A673 (cell line): ENCODE data around the gene RANBP3. TPM values are rescaled to one million over a fixed set of nuclear protein-coding genes. Genes with fewer than 3 reads are reported as not detected.

Experiments
- BruUV-seq: library from RNA; stranded (reverse); fragments of 400-500 nt; replicated peaks from 2 replicates; lab custom pipeline; 2021; lab: Mats Ljungman, UMichigan
- CTCF ChIA-PET: fragments of 300-600 bp; sonication (Branson Sonifier 250); formaldehyde crosslinking; loops from one replicate; lab custom pipeline; 2022; ENCODE audit warnings: antibody characterized with exemption; lab: Charles Lee
- POLR2A ChIA-PET: fragments of 300-600 bp; sonication (Branson Sonifier 250); formaldehyde crosslinking; loops from one replicate; lab custom pipeline; 2022; ENCODE audit warnings: antibody characterized with exemption; ENCODE audit not compliant: low non-redundant PET; lab: Charles Lee
- DNase-seq: peaks from one replicate; pipeline ENCODE4 v3.0.0-alpha.2; 2015; ENCODE audit warnings: low spot score
- H3K27ac ChIP-seq: fragments of 200-600 bp; sonication (generic); 2 replicates; pipeline ENCODE4 v1.5.1; 2016; ENCODE audit warnings: mixed run types, low read depth, mild to moderate bottlenecking, mixed read lengths, antibody characterized with exemption, low read length; ENCODE audit not compliant: poor library complexity, severe bottlenecking
- H3K27me3 ChIP-seq: fragments of 200-600 bp; sonication (generic); replicated peaks from 2 replicates; pipeline ENCODE4 v1.6.1; 2017; ENCODE audit warnings: mixed run types, low read depth, mild to moderate bottlenecking, mixed read lengths, antibody characterized with exemption, low read length; ENCODE audit not compliant: insufficient read depth, poor library complexity
- H3K36me3 ChIP-seq: fragments of 200-600 bp; sonication (generic); 2 replicates; pipeline ENCODE4 v1.6.1; 2016; ENCODE audit warnings: mixed run types, mild to moderate bottlenecking, mixed read lengths, antibody characterized with exemption, low read length; ENCODE audit not compliant: insufficient read depth, poor library complexity, severe bottlenecking
- H3K4me1 ChIP-seq: fragments of 200-600 bp; sonication (generic); 2 replicates; pipeline ENCODE4 v1.6.1; 2017; ENCODE audit warnings: mixed run types, mild to moderate bottlenecking, mixed read lengths, antibody characterized with exemption, low read length; ENCODE audit not compliant: insufficient read depth, poor library complexity, severe bottlenecking
- H3K4me3 ChIP-seq: fragments of 200-600 bp; sonication (generic); 2 replicates; pipeline ENCODE4 v1.5.1; 2016; ENCODE audit warnings: low read depth, mixed run types, mild to moderate bottlenecking, mixed read lengths, low read length; ENCODE audit not compliant: poor library complexity, severe bottlenecking
- H3K9me3 ChIP-seq: fragments of 200-600 bp; sonication (generic); 2 replicates; pipeline ENCODE4 v1.6.1; 2016; ENCODE audit warnings: mixed run types, low read depth, mild to moderate bottlenecking, mixed read lengths, antibody characterized with exemption, low read length; ENCODE audit not compliant: poor library complexity, severe bottlenecking
- EZH2 ChIP-seq: fragments of 200-600 bp; sonication (generic); IDR thresholded peaks from 2 replicates; pipeline ENCODE4 v1.6.1; 2017; ENCODE audit warnings: borderline replicate concordance, low read depth, mild to moderate bottlenecking, mixed read lengths, antibody characterized with exemption, low read length; ENCODE audit not compliant: poor library complexity, severe bottlenecking
- intact Hi-C: fragments of 100-400 bp; cut with micrococcal nuclease; formaldehyde crosslinking; loops from one replicate; pipeline ENCODE4 v1.10.0; 2022; ENCODE audit not compliant: unreplicated experiment
- total RNA-seq: library from RNA; stranded (reverse); gene quantifications from 2 replicates; pipeline ENCODE4 v1.2.3, GENCODE V29; 2021
- TF ChIP-seq, protein P1 (sequence below): fragments of 300-800, 200-600 bp; sonication (generic); conservative IDR thresholded peaks from 2 replicates; pipeline ENCODE4 v1.5.1; 2017; ENCODE audit warnings: low read depth, mild to moderate bottlenecking, antibody characterized with exemption, low read length, moderate library complexity, mixed read lengths

RANBP3 gene
- total RNA-seq, 1 experiment from 2014 or later = 130 TPM

DNA sequence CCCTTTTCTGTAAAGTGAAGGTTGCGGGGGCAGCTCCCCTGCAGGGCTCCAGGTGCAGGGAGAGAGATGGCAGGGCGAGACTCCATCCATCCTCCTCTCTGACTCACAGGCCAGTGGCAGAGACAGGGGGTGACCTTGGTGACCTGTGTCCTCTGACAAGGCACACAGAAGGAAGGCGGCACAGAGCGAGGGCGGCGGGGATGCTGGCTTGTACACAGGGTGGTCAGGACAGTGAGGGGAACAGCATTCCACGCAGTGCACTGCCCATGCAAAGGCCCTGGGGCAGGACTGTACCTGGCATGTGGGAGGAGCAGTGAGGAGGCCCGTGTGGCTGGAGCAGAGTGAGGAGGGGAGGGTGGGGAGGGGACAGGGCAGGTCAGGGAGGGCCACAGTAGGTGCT lies 82.0 kb downstream of the RANBP3 start:
- Histone ChIP-seq H3K27ac (no peak overlapping the region), H3K36me3 (peaks cover 10% of the 10 kb centered on the region), H3K27me3 (no peaks in the 10 kb centered on the region), H3K4me3 (no peak overlapping the region), H3K4me1 (peaks cover 9% of the 10 kb centered on the region), H3K9me3 (no peaks in the 10 kb centered on the region)
- CTCF ChIA-PET = no interaction called here
- POLR2A ChIA-PET = no interaction called here
- DNase-seq = no peak
- TF ChIP-seq, protein P1, sequence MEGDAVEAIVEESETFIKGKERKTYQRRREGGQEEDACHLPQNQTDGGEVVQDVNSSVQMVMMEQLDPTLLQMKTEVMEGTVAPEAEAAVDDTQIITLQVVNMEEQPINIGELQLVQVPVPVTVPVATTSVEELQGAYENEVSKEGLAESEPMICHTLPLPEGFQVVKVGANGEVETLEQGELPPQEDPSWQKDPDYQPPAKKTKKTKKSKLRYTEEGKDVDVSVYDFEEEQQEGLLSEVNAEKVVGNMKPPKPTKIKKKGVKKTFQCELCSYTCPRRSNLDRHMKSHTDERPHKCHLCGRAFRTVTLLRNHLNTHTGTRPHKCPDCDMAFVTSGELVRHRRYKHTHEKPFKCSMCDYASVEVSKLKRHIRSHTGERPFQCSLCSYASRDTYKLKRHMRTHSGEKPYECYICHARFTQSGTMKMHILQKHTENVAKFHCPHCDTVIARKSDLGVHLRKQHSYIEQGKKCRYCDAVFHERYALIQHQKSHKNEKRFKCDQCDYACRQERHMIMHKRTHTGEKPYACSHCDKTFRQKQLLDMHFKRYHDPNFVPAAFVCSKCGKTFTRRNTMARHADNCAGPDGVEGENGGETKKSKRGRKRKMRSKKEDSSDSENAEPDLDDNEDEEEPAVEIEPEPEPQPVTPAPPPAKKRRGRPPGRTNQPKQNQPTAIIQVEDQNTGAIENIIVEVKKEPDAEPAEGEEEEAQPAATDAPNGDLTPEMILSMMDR = no peak
- TF ChIP-seq EZH2 = no peak
- no TSS peak for BruUV-seq
- intact Hi-C loops = no loop called here

DNA sequence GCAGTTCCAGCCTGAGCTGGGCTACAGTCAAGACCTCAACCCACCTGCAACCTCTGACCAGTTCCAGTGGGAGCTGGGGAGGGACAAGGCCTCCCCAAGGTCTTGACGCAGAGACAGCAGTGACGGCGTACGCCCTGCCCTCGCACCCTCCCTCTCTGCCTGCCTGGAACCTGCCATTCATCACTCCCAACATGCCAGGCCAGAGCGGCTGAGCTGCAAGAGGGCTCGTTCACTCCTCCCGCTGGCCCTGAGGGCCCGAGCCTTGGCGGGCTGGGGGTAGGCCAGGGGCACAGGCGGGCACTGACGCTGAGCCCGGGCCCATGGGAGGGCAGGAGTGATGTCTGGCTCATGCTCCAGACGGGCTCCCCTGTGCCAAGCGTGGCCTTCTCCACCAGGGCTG lies 82.5 kb downstream of the RANBP3 start:
- H3K27ac ChIP-seq = no peak overlapping the region
- no peaks in the 10 kb centered on the region for H3K9me3 ChIP-seq
- intact Hi-C loops = no loop called here
- BruUV-seq = no TSS peak
- TF ChIP-seq EZH2 = no peak
- TF ChIP-seq, protein P1 = no peak
- peaks cover 10% of the 10 kb centered on the region for H3K36me3 ChIP-seq
- no peak overlapping the region for H3K4me3 ChIP-seq
- H3K27me3 ChIP-seq = no peaks in the 10 kb centered on the region
- peaks cover 9% of the 10 kb centered on the region for H3K4me1 ChIP-seq
- CTCF ChIA-PET = no interaction called here
- POLR2A ChIA-PET = no interaction called here
- no peak for DNase-seq

DNA sequence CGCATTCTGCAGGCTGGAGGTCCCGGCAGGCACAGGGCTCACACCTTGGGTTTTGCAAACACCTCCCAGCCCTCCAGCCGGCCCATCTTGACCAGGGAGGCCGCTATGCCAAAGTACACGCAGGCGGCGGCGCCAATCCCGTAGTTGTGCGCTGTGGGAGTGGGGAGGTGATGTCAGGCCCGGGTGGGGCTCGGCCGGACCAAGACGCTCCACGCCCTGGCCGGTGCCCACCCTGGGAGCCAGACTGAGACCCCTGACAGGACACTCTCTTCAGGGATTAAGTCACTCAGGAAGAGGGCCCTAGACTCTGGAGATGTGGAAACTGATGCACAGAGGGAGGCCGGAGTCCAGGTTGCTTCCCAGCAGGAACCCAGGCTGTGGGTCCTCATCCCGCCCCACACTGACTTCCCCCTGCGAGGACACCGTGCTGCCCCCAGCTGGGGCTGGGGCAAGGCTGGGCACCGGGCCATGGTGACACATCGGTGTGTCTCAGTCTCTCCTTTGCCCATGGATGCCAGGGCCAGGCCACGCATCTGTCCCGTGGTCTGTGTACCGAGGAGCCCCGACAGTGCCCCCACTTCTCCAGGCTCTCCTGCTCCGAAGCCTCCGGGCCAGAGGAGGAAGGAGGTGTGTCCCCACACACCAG lies 83.1 kb downstream of the RANBP3 start:
- no peak for DNase-seq
- H3K36me3 ChIP-seq = peaks cover 10% of the 10 kb centered on the region
- no peak overlapping the region for H3K27ac ChIP-seq
- intact Hi-C loops = no loop called here
- no peaks in the 10 kb centered on the region for H3K9me3 ChIP-seq
- no peak overlapping the region for H3K4me3 ChIP-seq
- BruUV-seq = no TSS peak
- peaks cover 15% of the 10 kb centered on the region for H3K4me1 ChIP-seq
- POLR2A ChIA-PET = no interaction called here
- TF ChIP-seq EZH2 = no peak
- TF ChIP-seq, protein P1 = no peak
- CTCF ChIA-PET = no interaction called here
- no peaks in the 10 kb centered on the region for H3K27me3 ChIP-seq
